Right lobe of liver (tissue), 6 donors: Measurements from ENCODE around the gene ELFN1. TPM values are rescaled to one million over a fixed set of nuclear protein-coding genes. Genes with fewer than 3 reads are reported as not detected.
A peak's percentile ranks its signal among the peaks of the same experiment; 100 is the strongest.

Source experiments
- ATAC-seq, 4 donors: fragments of 200-7000 bp; cut with Tn5 transposase; one replicate each; pipeline ENCODE4 v1.9.1; 2020; ENCODE audit warnings: mild to moderate bottlenecking in 4 of 4, moderate library complexity in 4 of 4
- DNase-seq, 3 donors: peaks; one replicate each; pipeline ENCODE4 v3.0.0-alpha.2; 2020
- H3K27ac ChIP-seq, 3 donors: fragments of 200-600 bp; one replicate each; pipeline ENCODE4 v1.8.0; 2022
- H3K27me3 ChIP-seq, 2 donors: fragments of 200-600 bp; one replicate each; pipeline ENCODE4 v1.8.0; 2022
- H3K36me3 ChIP-seq, 4 donors: fragments of 200-600 bp; sonication (generic) in 1 of 4; one replicate each; pipeline versions ENCODE4 v1.5.1 to v1.8.0; 2017 to 2022; ENCODE audit warnings: control low read depth in 1 of 4
- H3K4me1 ChIP-seq, 4 donors: fragments of 200-600 bp; sonication (generic) in 1 of 4; one replicate each; pipeline versions ENCODE4 v1.5.1 to v1.8.0; 2017 to 2022; ENCODE audit warnings: control low read depth in 1 of 4
- H3K4me3 ChIP-seq, 3 donors: fragments of 200-600 bp; one replicate each; pipeline ENCODE4 v1.8.0; 2022
- H3K9me3 ChIP-seq, 4 donors: fragments of 200-600 bp; sonication (generic) in 1 of 4; one replicate each; pipeline versions ENCODE4 v1.5.1 to v1.8.0; 2017 to 2022; ENCODE audit warnings: control low read depth in 1 of 4
- CTCF ChIP-seq, 4 donors: fragments of 200-600 bp in 3 of 4; fragments of 450-650 bp in 1 of 4; IDR thresholded peaks; one replicate each; pipeline versions ENCODE4 v1.5.1 to v1.8.0; 2016 to 2022; ENCODE audit warnings: antibody characterized with exemption in 4 of 4, mild to moderate bottlenecking in 2 of 4
- POLR2A ChIP-seq: fragments of 450-650 bp; IDR thresholded peaks from one replicate; pipeline ENCODE4 v1.6.1; 2017; ENCODE audit warnings: antibody characterized with exemption, mild to moderate bottlenecking
- WGBS: methylation state at CpG from one replicate; pipeline ENCODE4 v1.1.6; 2018; ENCODE audit warnings: low coverage, low lambda C conversion rate; ENCODE audit not compliant: insufficient coverage; ENCODE audit errors: missing lambda C conversion rate; 5-methylcytosine and 5-hydroxymethylcytosine counted together
- intact Hi-C, 2 donors: fragments of 100-400 bp; cut with DNase I; formaldehyde crosslinking; loops; one replicate each; pipeline versions ENCODE4 v1.11.2 to v1.14.1; 2022
- long read RNA-seq: library from polyadenylated mRNA; unstranded; transcript quantifications from one replicate; pipeline ENCODE4 v2.0.0, GENCODE V29; 2019
- total RNA-seq, 6 experiments: library from RNA; depleted of rRNA in 2 of 6; stranded (reverse); fragments of >200 nt in 2 of 6; fragmentation: NEBNext Ultra II Directional in 3 of 6; extraction: Animal tissue kit (Norgen Biotek cat#: 25700) in 3 of 6; gene quantifications; one replicate each; pipeline versions ENCODE4 v1.1.0 to v1.2.4, GENCODE V29; 2016 to 2023
- donor health status: DM: no; HTN: yes; CAD: no.
- donor health status: DM: no; HTN: no; CAD: no.
- donor health status: DM: no; HTN: no; CAD: no.
- donor health status: DM: no; HTN: yes; CAD: no.
- donor health status: DM: no; HTN: yes; CAD: no.

Gene ELFN1
- total RNA-seq = 10 to 100 TPM in 1 of 6 experiments, 1 to 10 TPM in 5; 5.4 to 13.0 (median 7.5) TPM
- long read RNA-seq = 0 reads

GRCh38 chr7:1669954-1670893 lies at the start of gene ELFN1:
ELFN1 (plus strand) TSS chr7:1670277; CDS start chr7:1744597, 74,320 bp downstream.
- Histone ChIP-seq H3K4me3 (peak within 1 kb of the TSS; percentile 51 to 69 (median 64)), H3K27ac (peak within 1 kb of the TSS in 2 of 3 donors; percentile 68 to 74), H3K4me1 (peaks cover 0 to 35% (median 9%) of the 10 kb centered on the region in 4 donors), H3K9me3 (no peaks in the 10 kb centered on the region), H3K36me3 (no peaks in the 10 kb centered on the region), H3K27me3 (no peaks in the 10 kb centered on the region)
- TF ChIP-seq POLR2A (peak; percentile 71), CTCF (IDR thresholded peaks at IDR 0.05) (no peak)
- DNase-seq (peak; percentile 62 to 83 (median 77)), ATAC-seq (peak; percentile 13 to 37 (median 32))
- under 1% methylated on average over 37 of the region's 110 CpGs for WGBS
- intact Hi-C loops = loop anchor here in 1 of 2 donors (5.0 kb wide), 1 partner anchor 37 kb away; no protein-coding TSS in a partner anchor

GRCh38 chr7:1620835-1621234 lies 49.2 kb upstream of the ELFN1 start:
- no peak for ATAC-seq
- H3K4me3 ChIP-seq = no peak overlapping the region

DNA sequence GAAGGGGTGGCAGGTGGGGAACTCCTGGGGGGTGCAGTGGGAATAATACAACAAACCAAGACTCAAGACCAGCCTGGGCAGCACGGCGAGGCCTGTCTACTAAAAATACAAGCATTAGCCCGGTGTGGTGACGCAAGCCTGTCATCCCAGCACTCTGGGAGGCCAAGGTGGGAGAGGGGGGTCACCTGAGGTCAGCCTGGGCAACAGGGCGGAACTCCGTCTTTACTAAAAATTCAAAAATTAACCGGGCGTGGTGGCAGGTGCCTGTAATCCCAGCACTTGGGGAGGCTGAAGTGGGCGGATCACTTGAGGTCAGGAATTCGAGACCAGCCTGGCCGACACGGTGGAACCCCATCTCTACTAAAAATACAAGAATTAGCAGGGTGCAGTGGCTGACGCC lies 48.4 kb upstream of the ELFN1 start:
- DNase-seq (peak in 1 of 3 donors; percentile 32), ATAC-seq (no peak)
- Histone ChIP-seq H3K27ac (no peak overlapping the region), H3K27me3 (no peaks in the 10 kb centered on the region), H3K4me3 (no peak overlapping the region), H3K9me3 (no peaks in the 10 kb centered on the region), H3K4me1 (no peaks in the 10 kb centered on the region), H3K36me3 (no peaks in the 10 kb centered on the region)
- WGBS = 89% methylated on average over 9 of the region's 13 CpGs
- no peak for TF ChIP-seq POLR2A
- no peak for TF ChIP-seq CTCF (IDR thresholded peaks at IDR 0.05)
- intact Hi-C loops = no loop called here

More at GRCh38 chr7:1620835-1621234, 49.2 kb upstream of the ELFN1 start:
- Histone ChIP-seq H3K4me1 (no peaks in the 10 kb centered on the region), H3K36me3 (no peaks in the 10 kb centered on the region), H3K27me3 (no peaks in the 10 kb centered on the region), H3K9me3 (no peaks in the 10 kb centered on the region), H3K27ac (no peak overlapping the region)
- 87% methylated on average over 9 of the region's 27 CpGs for WGBS
- intact Hi-C loops = no loop called here
- TF ChIP-seq POLR2A (no peak), CTCF (IDR thresholded peaks at IDR 0.05) (no peak)
- peak in 1 of 3 donors; percentile 44 for DNase-seq

GRCh38 chr7:1622441-1622840 lies 47.6 kb upstream of the ELFN1 start:
- intact Hi-C loops = no loop called here
- Histone ChIP-seq H3K27me3 (no peaks in the 10 kb centered on the region), H3K36me3 (no peaks in the 10 kb centered on the region), H3K9me3 (no peaks in the 10 kb centered on the region), H3K27ac (no peak overlapping the region), H3K4me1 (no peaks in the 10 kb centered on the region), H3K4me3 (no peak overlapping the region)
- 70% methylated on average over 2 of the region's 10 CpGs for WGBS
- ATAC-seq (no peak), DNase-seq (no peak)
- TF ChIP-seq CTCF (IDR thresholded peaks at IDR 0.05) = no peak
- no peak for TF ChIP-seq POLR2A
